Caco-2 (cell line): Measurements from ENCODE around the gene ASAP2. TPM values are rescaled to one million over a fixed set of nuclear protein-coding genes. Genes with fewer than 3 reads are reported as not detected.
A peak's percentile ranks its signal among the peaks of the same experiment; 100 is the strongest.

Experiments
- BruUV-seq: library from RNA; stranded (reverse); fragments of 400-500 nt; replicated peaks from 2 replicates; lab custom pipeline; 2021; lab: Mats Ljungman, UMichigan
- CTCF ChIA-PET: fragments of 300-600 bp; sonication (Branson Sonifier 250); formaldehyde crosslinking; loops from one replicate; lab custom pipeline; 2022; ENCODE audit warnings: antibody characterized with exemption; lab: Charles Lee
- POLR2A ChIA-PET: fragments of 300-600 bp; sonication (Branson Sonifier 250); formaldehyde crosslinking; loops from one replicate; lab custom pipeline; 2022; ENCODE audit warnings: antibody characterized with exemption; lab: Charles Lee
- DNase-seq, 2 experiments: peaks; one replicate each; pipeline versions ENCODE4 v3.0.0 to v3.0.0-alpha.2; 2020 to 2022
- H3K27me3 ChIP-seq: replicated peaks from 2 replicates; pipeline ENCODE4 v1.6.0; 2011; ENCODE audit warnings: low read length; ENCODE audit not compliant: control insufficient read depth, insufficient read depth
- H3K36me3 ChIP-seq: 2 replicates; pipeline ENCODE4 v1.5.1; 2011; ENCODE audit warnings: low read length; ENCODE audit not compliant: control insufficient read depth, insufficient read depth
- H3K4me1 ChIP-seq: fragments of 250-450 bp; sonication (Bioruptor Pico); 2 replicates; pipeline ENCODE4 v1.5.1; 2020; ENCODE audit warnings: mild to moderate bottlenecking
- H3K4me3 ChIP-seq: 2 replicates; pipeline ENCODE4 v1.5.1; 2011; ENCODE audit warnings: low read depth, mild to moderate bottlenecking, control low read depth, low read length
- H3K9me3 ChIP-seq: fragments of 250-450 bp; sonication (Bioruptor Pico); 2 replicates; pipeline ENCODE4 v1.5.1; 2020; ENCODE audit warnings: mild to moderate bottlenecking, moderate library complexity
- H3K27ac Mint-ChIP-seq: one replicate; pipeline ENCODE4 v1.8.0; 2022; ENCODE audit warnings: mixed read lengths; ENCODE audit not compliant: unreplicated experiment
- H3K27me3 Mint-ChIP-seq: one replicate; pipeline ENCODE4 v1.8.0; 2022; ENCODE audit warnings: mixed read lengths; ENCODE audit not compliant: insufficient read depth, unreplicated experiment
- H3K36me3 Mint-ChIP-seq: one replicate; pipeline ENCODE4 v1.8.0; 2022; ENCODE audit warnings: mild to moderate bottlenecking, mixed read lengths; ENCODE audit not compliant: insufficient read depth, unreplicated experiment
- H3K4me1 Mint-ChIP-seq: one replicate; pipeline ENCODE4 v1.8.0; 2022; ENCODE audit warnings: low read depth, mixed read lengths; ENCODE audit not compliant: unreplicated experiment
- H3K4me3 Mint-ChIP-seq: one replicate; pipeline ENCODE4 v1.8.0; 2022; ENCODE audit warnings: mild to moderate bottlenecking, moderate library complexity, mixed read lengths; ENCODE audit not compliant: unreplicated experiment
- H3K9me3 Mint-ChIP-seq: one replicate; pipeline ENCODE4 v1.8.0; 2022; ENCODE audit warnings: mixed read lengths; ENCODE audit not compliant: unreplicated experiment
- intact Hi-C: fragments of 100-400 bp; cut with micrococcal nuclease; formaldehyde crosslinking; loops from one replicate; pipeline ENCODE4 v1.10.0; 2022; ENCODE audit not compliant: unreplicated experiment
- total RNA-seq: library from RNA; stranded (reverse); gene quantifications from 2 replicates; pipeline ENCODE4 v1.2.3, GENCODE V29; 2022
- TF ChIP-seq, protein P1 (sequence below), 2 experiments: fragments of 200-600 bp in 1 of 2; IDR thresholded peaks; 1 replicate in 1 of 2; 2 replicates in 1 of 2; pipeline versions ENCODE4 v1.5.1 to v1.8.0; 2011 to 2022; ENCODE audit warnings: antibody characterized with exemption in 1 of 2, control low read depth in 1 of 2, inconsistent platforms in 1 of 2, low read depth in 1 of 2, low read length in 1 of 2, mild to moderate bottlenecking in 1 of 2, moderate library complexity in 1 of 2; ENCODE audit not compliant: insufficient read depth in 1 of 2, severe bottlenecking in 1 of 2, unreplicated experiment in 1 of 2

Gene ASAP2
- total RNA-seq, 1 experiment from 2014 or later = 25.6 TPM

DNA sequence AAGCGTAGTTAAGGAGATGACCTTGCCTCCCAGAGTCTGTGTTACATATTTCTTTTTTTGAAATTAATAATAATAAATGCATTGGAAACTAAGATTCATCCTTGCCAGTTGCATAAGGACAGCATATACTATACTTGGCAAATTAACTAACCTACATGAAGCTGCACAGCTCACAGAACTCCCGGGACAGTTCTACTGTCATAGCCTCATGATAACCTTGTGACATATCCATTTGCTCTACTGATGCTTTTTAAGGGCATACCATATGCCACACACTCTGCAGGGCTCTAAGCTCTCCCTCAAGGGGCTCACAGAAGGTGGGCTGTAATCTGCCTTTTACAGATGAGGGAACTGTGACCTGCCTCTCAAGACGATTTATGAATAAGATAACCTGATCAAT lies 212.9 kb downstream of the ASAP2 start:
- peaks cover 3% of the 10 kb centered on the region for H3K4me1 ChIP-seq
- ChIA-PET POLR2A (no interaction called here), CTCF (no interaction called here)
- TF ChIP-seq, protein P1, sequence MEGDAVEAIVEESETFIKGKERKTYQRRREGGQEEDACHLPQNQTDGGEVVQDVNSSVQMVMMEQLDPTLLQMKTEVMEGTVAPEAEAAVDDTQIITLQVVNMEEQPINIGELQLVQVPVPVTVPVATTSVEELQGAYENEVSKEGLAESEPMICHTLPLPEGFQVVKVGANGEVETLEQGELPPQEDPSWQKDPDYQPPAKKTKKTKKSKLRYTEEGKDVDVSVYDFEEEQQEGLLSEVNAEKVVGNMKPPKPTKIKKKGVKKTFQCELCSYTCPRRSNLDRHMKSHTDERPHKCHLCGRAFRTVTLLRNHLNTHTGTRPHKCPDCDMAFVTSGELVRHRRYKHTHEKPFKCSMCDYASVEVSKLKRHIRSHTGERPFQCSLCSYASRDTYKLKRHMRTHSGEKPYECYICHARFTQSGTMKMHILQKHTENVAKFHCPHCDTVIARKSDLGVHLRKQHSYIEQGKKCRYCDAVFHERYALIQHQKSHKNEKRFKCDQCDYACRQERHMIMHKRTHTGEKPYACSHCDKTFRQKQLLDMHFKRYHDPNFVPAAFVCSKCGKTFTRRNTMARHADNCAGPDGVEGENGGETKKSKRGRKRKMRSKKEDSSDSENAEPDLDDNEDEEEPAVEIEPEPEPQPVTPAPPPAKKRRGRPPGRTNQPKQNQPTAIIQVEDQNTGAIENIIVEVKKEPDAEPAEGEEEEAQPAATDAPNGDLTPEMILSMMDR (IDR thresholded peaks at IDR 0.05; ENCODE audit: insufficient read depth in 1 of 2, low read depth in 1 of 2, low read length in 1 of 2, severe bottlenecking in 1 of 2, unreplicated experiment in 1 of 2) = no peak
- H3K9me3 ChIP-seq = no peaks in the 10 kb centered on the region
- Mint-ChIP-seq H3K27ac (no peak overlapping the region), H3K36me3 (peaks cover 32% of the 10 kb centered on the region), H3K4me1 (peaks cover 18% of the 10 kb centered on the region), H3K9me3 (no peaks in the 10 kb centered on the region), H3K4me3 (no peak overlapping the region), H3K27me3 (no peaks in the 10 kb centered on the region)
- intact Hi-C loops = no loop called here
- no peaks in the 10 kb centered on the region; the same call in 1 of the 2 replicates for H3K36me3 ChIP-seq
- H3K4me3 ChIP-seq = no peak overlapping the region
- DNase-seq = no peak
- BruUV-seq = no TSS peak
- H3K27me3 ChIP-seq = no peaks in the 10 kb centered on the region

DNA sequence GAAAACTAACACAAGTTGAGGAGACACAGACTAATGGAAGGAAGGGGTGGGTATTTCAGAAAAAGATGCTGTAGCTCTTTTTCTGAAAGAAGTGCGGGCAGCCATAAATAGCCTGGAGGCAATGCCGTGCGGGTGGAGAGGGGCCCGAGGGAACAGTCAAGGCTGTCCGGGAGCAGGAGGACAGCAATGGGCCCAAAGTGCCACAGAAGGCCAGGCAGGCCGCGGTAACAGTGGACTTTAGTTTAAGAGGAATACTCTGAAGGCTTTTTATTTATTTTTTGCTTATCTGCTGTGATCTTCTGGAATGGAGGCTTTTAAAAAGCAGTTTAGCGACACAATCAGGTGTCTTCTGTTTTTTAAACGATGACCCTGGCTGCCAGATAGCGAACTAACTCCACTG lies 213.9 kb downstream of the ASAP2 start:
- POLR2A ChIA-PET = no interaction called here

DNA sequence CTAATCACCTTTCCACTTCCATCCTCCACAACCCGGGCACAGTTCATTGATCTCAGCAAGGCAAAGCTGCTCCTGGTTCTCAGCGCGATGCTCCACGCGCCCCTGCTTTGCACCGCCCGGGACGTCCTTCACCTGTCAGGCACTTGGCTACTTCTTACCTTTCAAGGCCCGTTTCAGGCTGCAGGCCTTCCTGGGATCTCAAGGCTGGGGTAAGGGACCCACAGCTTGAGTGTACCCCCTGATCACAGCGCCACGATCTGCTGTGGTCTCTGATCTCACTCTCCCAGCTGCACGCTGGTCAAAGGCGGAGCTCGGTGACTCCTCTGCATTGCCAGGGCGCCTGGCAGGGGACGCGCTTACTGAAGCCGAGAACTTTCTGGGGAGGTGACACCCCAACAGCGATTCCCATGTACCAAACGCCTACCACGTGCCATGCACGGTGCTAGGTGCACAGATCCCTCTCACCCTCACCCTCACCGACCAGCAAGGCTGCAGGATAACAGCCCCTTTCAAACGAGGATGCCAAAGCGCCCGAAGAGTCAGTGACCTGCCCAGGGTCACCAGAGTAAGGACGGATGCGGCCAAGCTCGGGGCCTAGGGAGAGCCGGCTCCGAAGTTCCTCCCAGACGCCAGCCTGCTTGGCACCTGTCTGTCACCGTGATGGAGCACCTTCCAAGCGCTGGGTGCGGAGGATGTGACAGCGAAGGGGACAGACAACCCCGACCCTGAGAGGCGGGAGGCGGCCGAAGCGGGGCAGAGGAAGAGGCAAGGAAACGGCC lies 215.9 kb downstream of the ASAP2 start:
- peak overlapping the region; percentile 89 for H3K4me3 ChIP-seq
- peaks cover 9% of the 10 kb centered on the region for H3K4me1 ChIP-seq
- ChIA-PET POLR2A (interaction anchor here (0.5 to 0.8 kb wide), 3 partner anchors 51 to 1423 kb away, joined by 4 to 6 read pairs (median 5); no protein-coding TSS in a partner anchor), CTCF (interaction anchor here (0.6 to 1.0 kb wide), 8 partner anchors 41 to 284 kb away, joined by 3 to 5 read pairs (median 3); no protein-coding TSS in a partner anchor)
- no peaks in the 10 kb centered on the region for H3K27me3 ChIP-seq
- peak in 1 of 2 experiments; percentile 34 for DNase-seq
- H3K36me3 ChIP-seq = no peaks in the 10 kb centered on the region; the same call in 1 of the 2 replicates
- BruUV-seq = no TSS peak
- no peaks in the 10 kb centered on the region for H3K9me3 ChIP-seq
- Mint-ChIP-seq H3K4me1 (peaks cover 18% of the 10 kb centered on the region), H3K36me3 (peaks cover 22% of the 10 kb centered on the region), H3K27ac (no peak overlapping the region), H3K27me3 (no peaks in the 10 kb centered on the region), H3K4me3 (no peak overlapping the region), H3K9me3 (no peaks in the 10 kb centered on the region)
- intact Hi-C loops = loop anchor here (2.0 to 5.0 kb wide), 3 partner anchors 135 to 280 kb away; partner anchors contain the start of genes ADAM17 and ASAP2
- TF ChIP-seq, protein P1 (IDR thresholded peaks at IDR 0.05; ENCODE audit: insufficient read depth in 1 of 2, low read depth in 1 of 2, low read length in 1 of 2, severe bottlenecking in 1 of 2, unreplicated experiment in 1 of 2) = no peak

More for the DNA sequence above, 213.9 kb downstream of the ASAP2 start:
- Mint-ChIP-seq H3K27me3 (no peaks in the 10 kb centered on the region), H3K4me3 (no peak overlapping the region), H3K4me1 (peaks cover 18% of the 10 kb centered on the region), H3K9me3 (no peaks in the 10 kb centered on the region), H3K36me3 (peaks cover 32% of the 10 kb centered on the region), H3K27ac (no peak overlapping the region)
- Histone ChIP-seq H3K4me3 (no peak overlapping the region), H3K9me3 (no peaks in the 10 kb centered on the region), H3K4me1 (peaks cover 9% of the 10 kb centered on the region), H3K27me3 (no peaks in the 10 kb centered on the region), H3K36me3 (no peaks in the 10 kb centered on the region; the same call in 1 of the 2 replicates)
- CTCF ChIA-PET = no interaction called here
- TF ChIP-seq, protein P1 (IDR thresholded peaks at IDR 0.05; ENCODE audit: insufficient read depth in 1 of 2, low read depth in 1 of 2, low read length in 1 of 2, severe bottlenecking in 1 of 2, unreplicated experiment in 1 of 2) = no peak
- intact Hi-C loops = loop anchor here (5.0 kb wide), 1 partner anchor 137 kb away; the partner anchor contains the start of gene ADAM17
- no peak for DNase-seq
- no TSS peak for BruUV-seq
